Thyroid gland (tissue), 4 donors: ENCODE results near the gene WHRN.

Source experiments
- CTCF ChIP-seq, 6 experiments: fragments of 200-600 bp in 3 of 6; fragments of 450-650 bp in 3 of 6; sonication (generic) in 3 of 6; IDR thresholded peaks; one replicate each; pipeline ENCODE4 v1.5.1; 2016 to 2019; ENCODE audit warnings: antibody characterized with exemption in 6 of 6, mild to moderate bottlenecking in 2 of 6, inconsistent platforms in 1 of 6, moderate library complexity in 1 of 6
- POLR2A ChIP-seq, 2 donors: fragments of 450-650 bp; IDR thresholded peaks; one replicate each; pipeline ENCODE4 v1.6.1; 2017; ENCODE audit warnings: antibody characterized with exemption in 2 of 2, mild to moderate bottlenecking in 2 of 2, moderate library complexity in 1 of 2

- no peak for TF ChIP-seq CTCF (IDR thresholded peaks at IDR 0.05)
- TF ChIP-seq POLR2A (IDR thresholded peaks at IDR 0.05) = no peak
These were observed 24.0 kb upstream of the WHRN start for GRCh38 chr9:114529285-114529684.
